ENCODE measurements around the gene CYP2B6.

DNA sequence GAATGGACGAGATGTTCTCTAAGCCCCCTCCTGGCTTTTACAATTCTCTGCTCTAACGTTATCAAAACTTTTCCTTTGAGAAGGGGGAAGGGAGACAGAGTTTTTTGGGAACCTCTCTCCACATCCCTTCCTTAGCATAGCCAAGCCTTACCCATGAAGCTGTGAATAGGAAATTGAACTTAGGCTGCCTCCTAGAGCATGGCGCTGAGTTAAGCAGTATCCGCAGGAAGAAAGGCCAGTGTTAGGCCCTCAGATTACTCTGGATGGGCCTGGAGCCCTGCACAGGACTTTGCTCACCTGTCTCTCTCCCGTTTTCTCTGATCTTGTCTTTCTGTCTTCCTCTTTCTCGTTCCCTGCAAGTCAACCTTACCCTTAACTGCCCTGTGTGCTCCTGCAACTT, 39.6 kb downstream of the CYP2B6 start:
- no peak for TF ChIP-seq POLR2A (IDR thresholded peaks at IDR 0.05)
- TF ChIP-seq, protein P1, sequence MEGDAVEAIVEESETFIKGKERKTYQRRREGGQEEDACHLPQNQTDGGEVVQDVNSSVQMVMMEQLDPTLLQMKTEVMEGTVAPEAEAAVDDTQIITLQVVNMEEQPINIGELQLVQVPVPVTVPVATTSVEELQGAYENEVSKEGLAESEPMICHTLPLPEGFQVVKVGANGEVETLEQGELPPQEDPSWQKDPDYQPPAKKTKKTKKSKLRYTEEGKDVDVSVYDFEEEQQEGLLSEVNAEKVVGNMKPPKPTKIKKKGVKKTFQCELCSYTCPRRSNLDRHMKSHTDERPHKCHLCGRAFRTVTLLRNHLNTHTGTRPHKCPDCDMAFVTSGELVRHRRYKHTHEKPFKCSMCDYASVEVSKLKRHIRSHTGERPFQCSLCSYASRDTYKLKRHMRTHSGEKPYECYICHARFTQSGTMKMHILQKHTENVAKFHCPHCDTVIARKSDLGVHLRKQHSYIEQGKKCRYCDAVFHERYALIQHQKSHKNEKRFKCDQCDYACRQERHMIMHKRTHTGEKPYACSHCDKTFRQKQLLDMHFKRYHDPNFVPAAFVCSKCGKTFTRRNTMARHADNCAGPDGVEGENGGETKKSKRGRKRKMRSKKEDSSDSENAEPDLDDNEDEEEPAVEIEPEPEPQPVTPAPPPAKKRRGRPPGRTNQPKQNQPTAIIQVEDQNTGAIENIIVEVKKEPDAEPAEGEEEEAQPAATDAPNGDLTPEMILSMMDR (IDR thresholded peaks at IDR 0.05): no peak
